Measurements from ENCODE around the gene FAM120B. TPM values are rescaled to one million over a fixed set of nuclear protein-coding genes. Genes with fewer than 3 reads are reported as not detected.
"Not testable (repeated sequence)": the region's sequence is repeated elsewhere in the genome, so short reads cannot be mapped to it uniquely, and the experiment has no call there.

The FAM120B gene
- polyA plus RNA-seq, 2 donors = 6.4 to 8.7 TPM

DNA sequence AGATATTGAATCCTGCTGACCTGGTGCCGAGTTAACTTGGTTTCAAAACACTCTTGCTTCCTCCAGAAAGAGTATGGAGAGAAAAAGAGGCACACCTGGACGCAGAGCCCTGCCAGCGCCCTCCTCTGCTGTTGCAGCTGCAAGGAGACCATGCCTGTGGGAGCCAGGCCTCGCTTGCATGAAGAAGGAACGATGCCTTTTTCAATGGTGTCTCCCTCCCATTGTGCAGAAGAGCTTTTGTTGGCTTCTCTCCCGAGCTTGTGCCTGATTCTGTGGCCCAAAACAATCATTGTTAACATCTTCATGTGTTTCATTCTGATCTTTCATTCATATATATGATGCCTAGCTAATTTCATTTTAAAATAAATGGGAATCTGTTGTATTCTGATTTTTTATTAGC is 98.1 kb downstream of the FAM120B start:
- Histone ChIP-seq H3K27me3 (ENCODE audit: control insufficient read depth in 1 of 2, insufficient read depth in 2 of 2, low read length in 2 of 2) (no peaks in the 10 kb centered on the region), H3K36me3 (ENCODE audit: control insufficient read depth in 2 of 2, insufficient read depth in 2 of 2, low read length in 1 of 2) (peaks cover 6 to 26% of the 10 kb centered on the region in 2 donors), H3K4me1 (ENCODE audit: control insufficient read depth in 2 of 2, insufficient read depth in 2 of 2, low read length in 1 of 2) (no peaks in the 10 kb centered on the region), H3K4me3 (ENCODE audit: low read depth in 1 of 2, low read length in 2 of 2) (no peak overlapping the region), H3K9me3 (ENCODE audit: control insufficient read depth in 2 of 2, insufficient read depth in 1 of 2, low read depth in 1 of 2, low read length in 1 of 2) (no peaks in the 10 kb centered on the region), H3K27ac (ENCODE audit: low read depth in 2 of 2, low read length in 1 of 2) (no peak overlapping the region)
- WGBS, 2 donors = 86 to 89% methylated on average over 6 of the region's 6 CpGs

DNA sequence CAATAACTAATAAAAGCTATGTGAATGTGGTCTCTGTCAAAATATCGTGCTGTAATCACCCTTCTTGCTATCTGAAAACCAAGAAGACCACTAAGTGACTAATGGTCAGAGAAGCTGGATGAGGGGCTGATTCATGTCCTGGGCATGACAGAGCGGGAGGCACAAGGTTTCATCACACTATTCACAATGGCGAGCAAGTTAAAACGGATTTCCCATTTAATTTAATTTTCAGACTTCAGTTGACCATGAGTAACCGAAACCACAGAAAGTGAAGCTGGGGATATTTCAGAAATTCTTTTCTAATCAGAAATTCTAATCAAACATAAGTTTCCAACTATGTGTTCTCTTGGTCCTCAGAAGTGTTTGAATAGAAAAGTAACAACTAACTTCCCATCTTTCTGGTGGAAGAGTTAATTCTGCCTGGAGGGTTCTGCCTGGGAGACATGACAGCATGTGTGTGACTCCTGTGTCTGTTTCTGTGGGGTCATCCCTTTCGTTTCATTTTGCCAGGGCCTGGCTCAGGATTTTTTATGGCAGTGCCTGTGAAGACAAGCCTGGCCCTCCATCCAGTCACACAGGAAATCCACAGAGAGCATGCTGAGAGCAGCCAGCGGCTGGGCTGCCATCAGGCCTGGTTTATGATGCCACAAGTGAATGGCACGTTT is 98.9 kb downstream of the FAM120B start:
- Histone ChIP-seq H3K27ac (ENCODE audit: low read depth in 2 of 2, low read length in 1 of 2) (no peak overlapping the region), H3K27me3 (ENCODE audit: control insufficient read depth in 1 of 2, insufficient read depth in 2 of 2, low read length in 2 of 2) (no peaks in the 10 kb centered on the region), H3K9me3 (ENCODE audit: control insufficient read depth in 2 of 2, insufficient read depth in 1 of 2, low read depth in 1 of 2, low read length in 1 of 2) (no peaks in the 10 kb centered on the region), H3K36me3 (ENCODE audit: control insufficient read depth in 2 of 2, insufficient read depth in 2 of 2, low read length in 1 of 2) (peaks cover 6 to 24% of the 10 kb centered on the region in 2 donors), H3K4me3 (ENCODE audit: low read depth in 1 of 2, low read length in 2 of 2) (no peak overlapping the region), H3K4me1 (ENCODE audit: control insufficient read depth in 2 of 2, insufficient read depth in 2 of 2, low read length in 1 of 2) (no peaks in the 10 kb centered on the region)
- 65 to 81% methylated on average over 8 of the region's 8 CpGs for WGBS, 2 donors

DNA sequence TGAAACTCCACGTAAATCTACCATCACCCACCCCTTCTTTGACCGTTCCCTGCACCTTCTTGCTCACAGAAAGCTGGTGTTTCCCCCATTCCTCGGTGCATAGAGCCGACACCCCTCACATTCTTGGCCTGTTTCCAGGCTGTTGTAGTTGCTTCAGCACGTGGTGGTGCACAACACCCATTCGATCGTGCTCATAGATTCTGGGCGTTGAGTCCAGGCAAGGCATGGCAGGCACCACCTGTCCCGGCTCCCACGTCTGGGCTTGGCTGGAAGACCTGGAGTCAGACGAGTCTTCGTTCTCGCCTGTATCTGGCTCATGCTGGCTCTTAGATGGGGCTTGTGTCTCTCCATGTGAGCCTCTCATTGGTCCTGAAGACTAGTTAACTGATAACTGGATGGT is 100.6 kb downstream of the FAM120B start:
- H3K4me3 ChIP-seq (ENCODE audit: low read depth in 1 of 2, low read length in 2 of 2) = no peak overlapping the region
- no peak overlapping the region for H3K27ac ChIP-seq (ENCODE audit: low read depth in 2 of 2, low read length in 1 of 2)
- no peaks in the 10 kb centered on the region for H3K27me3 ChIP-seq (ENCODE audit: control insufficient read depth in 1 of 2, insufficient read depth in 2 of 2, low read length in 2 of 2)
- WGBS, 2 donors = 80 to 81% methylated on average over 13 of the region's 13 CpGs
- H3K36me3 ChIP-seq (ENCODE audit: control insufficient read depth in 2 of 2, insufficient read depth in 2 of 2, low read length in 1 of 2) = peaks cover 6 to 14% of the 10 kb centered on the region in 2 donors
- no peaks in the 10 kb centered on the region for H3K4me1 ChIP-seq (ENCODE audit: control insufficient read depth in 2 of 2, insufficient read depth in 2 of 2, low read length in 1 of 2)
- no peaks in the 10 kb centered on the region for H3K9me3 ChIP-seq (ENCODE audit: control insufficient read depth in 2 of 2, insufficient read depth in 1 of 2, low read depth in 1 of 2, low read length in 1 of 2)

DNA sequence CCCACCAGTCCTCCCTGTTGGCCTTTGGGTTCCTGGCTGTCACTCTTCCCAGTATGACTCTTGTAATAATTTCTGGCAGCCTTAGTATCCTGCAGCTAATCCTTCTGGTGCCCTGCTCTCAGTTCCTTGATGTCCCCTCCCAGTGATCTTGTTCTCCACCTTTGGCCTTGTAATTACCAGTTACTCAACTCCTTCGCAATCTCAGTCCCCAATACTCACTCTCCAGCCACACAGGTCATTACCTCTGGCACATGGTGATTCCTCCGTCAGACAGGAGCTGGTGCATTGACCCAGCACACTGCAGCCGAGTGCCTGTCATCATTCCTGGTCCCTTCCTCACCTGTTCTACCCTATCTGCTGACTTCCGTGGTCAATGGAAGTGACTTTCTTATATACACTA is 101.4 kb downstream of the FAM120B start:
- no peak overlapping the region for H3K27ac ChIP-seq (ENCODE audit: low read depth in 2 of 2, low read length in 1 of 2)
- WGBS, 2 donors = 90 to 93% methylated on average over 4 of the region's 4 CpGs

DNA sequence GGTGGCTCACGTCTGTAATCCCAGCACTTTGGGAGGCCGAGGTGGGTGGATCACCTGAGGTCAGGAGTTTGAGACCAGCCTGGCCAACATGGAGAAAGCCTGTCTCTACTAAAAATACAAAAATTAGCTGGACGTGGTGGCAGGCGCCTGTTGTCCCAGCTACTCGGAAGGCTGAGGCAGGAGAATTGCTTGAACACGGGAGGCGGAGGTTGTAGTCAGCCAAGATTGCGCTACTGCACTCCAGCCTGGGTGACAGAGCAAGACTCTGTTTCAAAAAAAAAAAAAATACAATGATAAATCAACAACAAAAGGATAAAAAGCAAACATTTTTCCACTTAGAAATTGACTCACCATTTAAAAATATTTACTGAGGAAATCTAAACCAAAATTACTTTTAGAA is 103.2 kb downstream of the FAM120B start:
- H3K4me1 ChIP-seq (ENCODE audit: control insufficient read depth in 2 of 2, insufficient read depth in 2 of 2, low read length in 1 of 2); H3K36me3 ChIP-seq (ENCODE audit: control insufficient read depth in 2 of 2, insufficient read depth in 2 of 2, low read length in 1 of 2); H3K4me3 ChIP-seq (ENCODE audit: low read depth in 1 of 2, low read length in 2 of 2); H3K9me3 ChIP-seq (ENCODE audit: control insufficient read depth in 2 of 2, insufficient read depth in 1 of 2, low read depth in 1 of 2, low read length in 1 of 2); H3K27me3 ChIP-seq (ENCODE audit: control insufficient read depth in 1 of 2, insufficient read depth in 2 of 2, low read length in 2 of 2); H3K27ac ChIP-seq (ENCODE audit: low read depth in 2 of 2, low read length in 1 of 2): not testable (repeated sequence)
- WGBS, 2 donors = 90 to 93% methylated on average over 8 of the region's 8 CpGs

More for the DNA sequence above, 101.4 kb downstream of the FAM120B start:
- no peaks in the 10 kb centered on the region for H3K9me3 ChIP-seq (ENCODE audit: control insufficient read depth in 2 of 2, insufficient read depth in 1 of 2, low read depth in 1 of 2, low read length in 1 of 2)
- no peaks in the 10 kb centered on the region for H3K4me1 ChIP-seq (ENCODE audit: control insufficient read depth in 2 of 2, insufficient read depth in 2 of 2, low read length in 1 of 2)
- H3K36me3 ChIP-seq (ENCODE audit: control insufficient read depth in 2 of 2, insufficient read depth in 2 of 2, low read length in 1 of 2) = peaks cover 3 to 11% of the 10 kb centered on the region in 2 donors
- H3K27me3 ChIP-seq (ENCODE audit: control insufficient read depth in 1 of 2, insufficient read depth in 2 of 2, low read length in 2 of 2) = no peaks in the 10 kb centered on the region
- no peak overlapping the region for H3K4me3 ChIP-seq (ENCODE audit: low read depth in 1 of 2, low read length in 2 of 2)

DNA sequence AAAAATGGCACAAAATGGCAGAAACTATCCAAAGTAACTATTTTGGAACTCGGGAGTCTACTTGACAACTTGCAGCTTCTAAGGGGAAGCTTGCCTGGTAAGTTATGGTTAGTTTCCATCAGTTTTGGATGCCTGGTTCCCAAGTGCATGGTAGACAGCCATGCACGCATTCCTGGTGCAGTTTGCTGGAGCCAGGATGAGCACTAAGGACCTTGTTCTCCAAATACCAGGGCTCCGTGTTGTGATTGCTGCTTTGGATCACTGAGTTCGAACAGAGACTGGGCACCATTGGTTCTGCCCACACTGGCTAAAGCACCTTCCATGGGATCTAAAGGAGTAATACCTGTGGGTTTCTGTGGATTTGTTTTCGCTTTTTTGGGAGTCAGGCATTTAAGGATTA is 103.7 kb downstream of the FAM120B start:
- Histone ChIP-seq H3K27me3 (ENCODE audit: control insufficient read depth in 1 of 2, insufficient read depth in 2 of 2, low read length in 2 of 2) (no peaks in the 10 kb centered on the region), H3K27ac (ENCODE audit: low read depth in 2 of 2, low read length in 1 of 2) (no peak overlapping the region), H3K4me3 (ENCODE audit: low read depth in 1 of 2, low read length in 2 of 2) (no peak overlapping the region), H3K4me1 (ENCODE audit: control insufficient read depth in 2 of 2, insufficient read depth in 2 of 2, low read length in 1 of 2) (no peaks in the 10 kb centered on the region), H3K36me3 (ENCODE audit: control insufficient read depth in 2 of 2, insufficient read depth in 2 of 2, low read length in 1 of 2) (peaks cover 0 to under 1% of the 10 kb centered on the region in 2 donors), H3K9me3 (ENCODE audit: control insufficient read depth in 2 of 2, insufficient read depth in 1 of 2, low read depth in 1 of 2, low read length in 1 of 2) (peaks cover 0 to 2% of the 10 kb centered on the region in 2 donors)
- 91 to 97% methylated on average over 5 of the region's 5 CpGs for WGBS, 2 donors

DNA sequence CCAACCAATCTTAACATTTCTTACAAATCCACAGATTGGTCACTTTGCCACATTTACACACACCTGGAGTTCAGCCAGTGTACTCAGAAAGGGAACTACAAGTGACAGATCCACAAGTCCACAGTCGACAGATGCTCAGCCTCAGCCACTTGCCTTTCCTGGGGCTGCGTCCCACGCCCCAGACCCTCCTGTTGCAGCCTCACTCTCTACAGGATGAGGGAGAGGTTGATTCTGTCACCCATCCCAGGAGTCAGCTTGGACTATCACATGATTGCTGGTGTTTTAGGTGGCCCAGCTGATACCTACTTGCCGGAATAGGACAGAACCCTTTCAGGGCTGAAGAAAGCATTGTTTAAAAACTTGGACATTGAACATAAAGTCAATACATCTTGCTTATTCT is 108.8 kb downstream of the FAM120B start:
- no peak overlapping the region for H3K4me3 ChIP-seq (ENCODE audit: low read depth in 1 of 2, low read length in 2 of 2)
- 79 to 86% methylated on average over 4 of the region's 4 CpGs for WGBS, 2 donors

DNA sequence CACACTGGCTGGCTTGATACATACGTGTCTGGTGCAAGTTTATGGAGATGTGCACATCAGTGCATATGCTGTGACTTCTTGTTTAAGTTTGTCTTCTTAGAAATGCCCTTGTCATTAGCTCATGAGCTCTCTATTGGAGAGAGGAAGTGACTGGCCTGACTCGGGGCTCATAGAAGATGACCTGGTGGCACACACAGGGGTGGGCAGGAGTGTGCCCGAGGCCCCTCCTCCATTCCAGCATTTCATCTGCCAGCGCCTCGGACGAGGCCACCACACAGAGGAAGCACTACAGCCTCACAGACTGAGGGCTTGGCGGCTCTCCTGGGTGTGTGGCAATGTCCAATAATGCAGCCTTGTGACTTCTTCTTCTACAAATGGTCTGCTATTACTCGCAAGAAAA is 109.7 kb downstream of the FAM120B start:
- WGBS, 2 donors = 74 to 75% methylated on average over 8 of the region's 8 CpGs
- Histone ChIP-seq H3K27ac (ENCODE audit: low read depth in 2 of 2, low read length in 1 of 2) (no peak overlapping the region), H3K4me3 (ENCODE audit: low read depth in 1 of 2, low read length in 2 of 2) (no peak overlapping the region), H3K4me1 (ENCODE audit: control insufficient read depth in 2 of 2, insufficient read depth in 2 of 2, low read length in 1 of 2) (no peaks in the 10 kb centered on the region), H3K36me3 (ENCODE audit: control insufficient read depth in 2 of 2, insufficient read depth in 2 of 2, low read length in 1 of 2) (no peaks in the 10 kb centered on the region), H3K27me3 (ENCODE audit: control insufficient read depth in 1 of 2, insufficient read depth in 2 of 2, low read length in 2 of 2) (no peaks in the 10 kb centered on the region), H3K9me3 (ENCODE audit: control insufficient read depth in 2 of 2, insufficient read depth in 1 of 2, low read depth in 1 of 2, low read length in 1 of 2) (peaks cover 2 to 3% of the 10 kb centered on the region in 2 donors)

More for the DNA sequence above, 108.8 kb downstream of the FAM120B start:
- H3K36me3 ChIP-seq (ENCODE audit: control insufficient read depth in 2 of 2, insufficient read depth in 2 of 2, low read length in 1 of 2) = no peaks in the 10 kb centered on the region
- no peaks in the 10 kb centered on the region for H3K27me3 ChIP-seq (ENCODE audit: control insufficient read depth in 1 of 2, insufficient read depth in 2 of 2, low read length in 2 of 2)
- H3K4me1 ChIP-seq (ENCODE audit: control insufficient read depth in 2 of 2, insufficient read depth in 2 of 2, low read length in 1 of 2) = no peaks in the 10 kb centered on the region
- H3K9me3 ChIP-seq (ENCODE audit: control insufficient read depth in 2 of 2, insufficient read depth in 1 of 2, low read depth in 1 of 2, low read length in 1 of 2) = peaks cover 2 to 3% of the 10 kb centered on the region in 2 donors
- H3K27ac ChIP-seq (ENCODE audit: low read depth in 2 of 2, low read length in 1 of 2) = no peak overlapping the region

DNA sequence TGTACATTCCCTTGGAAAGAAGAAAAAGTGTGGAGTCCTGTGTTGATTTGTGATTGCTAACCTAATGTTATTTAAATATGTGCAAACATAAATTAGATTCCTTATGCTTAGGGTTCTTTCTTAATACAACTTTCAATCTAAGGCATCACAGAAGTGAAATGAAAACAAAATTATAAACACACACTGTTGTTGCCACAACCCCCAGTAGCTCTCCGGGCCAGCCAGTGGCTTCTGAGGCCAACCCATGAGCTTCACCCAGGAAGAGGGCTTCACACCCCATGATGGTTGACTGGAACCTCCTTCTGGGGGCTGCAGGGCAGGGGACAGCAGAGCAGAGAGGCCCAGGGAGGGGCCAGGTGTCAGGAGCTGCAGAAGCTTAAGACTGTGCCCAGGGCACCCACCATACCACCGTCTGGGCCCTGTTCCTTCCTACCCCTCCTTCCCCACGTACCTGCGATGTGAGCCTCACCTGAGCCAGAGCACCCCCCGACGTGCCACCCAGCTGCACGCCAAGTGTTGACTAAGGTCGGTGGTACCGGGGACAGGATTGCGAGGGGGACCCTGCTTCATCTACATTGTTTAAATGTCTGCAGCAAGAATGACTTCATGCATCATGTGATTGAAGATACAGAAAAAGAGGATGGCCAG is 110.5 kb downstream of the FAM120B start:
- whole genome bisulfite sequencing, 2 donors = 91 to 92% methylated on average over 10 of the region's 10 CpGs
- Histone ChIP-seq H3K4me1 (ENCODE audit: control insufficient read depth in 2 of 2, insufficient read depth in 2 of 2, low read length in 1 of 2) (no peaks in the 10 kb centered on the region), H3K36me3 (ENCODE audit: control insufficient read depth in 2 of 2, insufficient read depth in 2 of 2, low read length in 1 of 2) (no peaks in the 10 kb centered on the region), H3K4me3 (ENCODE audit: low read depth in 1 of 2, low read length in 2 of 2) (no peak overlapping the region), H3K27ac (ENCODE audit: low read depth in 2 of 2, low read length in 1 of 2) (no peak overlapping the region), H3K27me3 (ENCODE audit: control insufficient read depth in 1 of 2, insufficient read depth in 2 of 2, low read length in 2 of 2) (no peaks in the 10 kb centered on the region), H3K9me3 (ENCODE audit: control insufficient read depth in 2 of 2, insufficient read depth in 1 of 2, low read depth in 1 of 2, low read length in 1 of 2) (peaks cover 2 to 3% of the 10 kb centered on the region in 2 donors)

DNA sequence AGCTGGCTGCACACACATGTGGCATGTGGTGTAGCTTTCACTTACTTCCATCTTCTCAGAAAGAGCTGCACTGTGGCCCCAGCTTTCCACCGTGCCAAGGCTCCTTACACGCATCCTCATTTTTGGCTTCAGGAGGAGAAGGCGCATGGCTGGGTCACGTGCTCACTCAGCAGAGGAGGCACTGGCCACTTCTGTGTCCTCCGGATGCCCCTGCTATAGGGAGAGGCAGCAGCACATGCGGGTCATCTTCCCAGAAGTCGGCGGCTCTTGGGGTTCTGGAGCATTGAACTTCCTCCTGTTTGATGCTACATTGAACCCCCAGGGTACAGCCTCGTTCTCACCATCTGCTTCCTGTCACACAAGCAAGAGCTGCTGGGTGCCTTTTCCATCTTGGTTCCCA is 111.3 kb downstream of the FAM120B start:
- Histone ChIP-seq H3K27me3 (ENCODE audit: control insufficient read depth in 1 of 2, insufficient read depth in 2 of 2, low read length in 2 of 2) (no peaks in the 10 kb centered on the region), H3K27ac (ENCODE audit: low read depth in 2 of 2, low read length in 1 of 2) (no peak overlapping the region), H3K4me3 (ENCODE audit: low read depth in 1 of 2, low read length in 2 of 2) (no peak overlapping the region), H3K4me1 (ENCODE audit: control insufficient read depth in 2 of 2, insufficient read depth in 2 of 2, low read length in 1 of 2) (no peaks in the 10 kb centered on the region), H3K36me3 (ENCODE audit: control insufficient read depth in 2 of 2, insufficient read depth in 2 of 2, low read length in 1 of 2) (no peaks in the 10 kb centered on the region), H3K9me3 (ENCODE audit: control insufficient read depth in 2 of 2, insufficient read depth in 1 of 2, low read depth in 1 of 2, low read length in 1 of 2) (peaks cover 2 to 3% of the 10 kb centered on the region in 2 donors)
- 89% methylated on average over 9 of the region's 9 CpGs for WGBS, 2 donors
